Measurements from ENCODE around the gene STAP2. TPM values are rescaled to one million over a fixed set of nuclear protein-coding genes. Genes with fewer than 3 reads are reported as not detected.

The STAP2 gene
- total and polyA plus RNA-seq, 4 donors, result 24.4 to 32.6 (median 27.3) TPM

GRCh38 chr19:4322942-4323665 lies 15.5 kb downstream of the STAP2 start:
- no peak for DNase-seq

GRCh38 chr19:4320419-4320818 lies 18.2 kb downstream of the STAP2 start:
- 94 to 97% methylated on average over 2 of the region's 2 CpGs for WGBS, 2 donors
- DNase-seq (no peak), ATAC-seq (ENCODE audit: insufficient read depth, low FRiP score) (no peak)
- Histone ChIP-seq H3K36me3 (ENCODE audit: control insufficient read depth in 4 of 4, insufficient read depth in 4 of 4, low read length in 4 of 4) (no peaks in the 10 kb centered on the region), H3K4me1 (ENCODE audit: control insufficient read depth in 5 of 5, insufficient read depth in 5 of 5, low read length in 5 of 5) (no peaks in the 10 kb centered on the region), H3K4me3 (no peak overlapping the region), H3K9ac (ENCODE audit: insufficient read depth in 1 of 2, low read length in 2 of 2) (no peak overlapping the region), H3K9me3 (ENCODE audit: control insufficient read depth in 4 of 4, insufficient read depth in 3 of 4, low read length in 3 of 4) (no peaks in the 10 kb centered on the region), H3K27me3 (ENCODE audit: control insufficient read depth in 3 of 3, insufficient read depth in 3 of 3, low read length in 2 of 3) (no peaks in the 10 kb centered on the region), H3K27ac (ENCODE audit: low read depth in 1 of 2, low read length in 1 of 2) (no peak overlapping the region)
- TF ChIP-seq, protein P1, sequence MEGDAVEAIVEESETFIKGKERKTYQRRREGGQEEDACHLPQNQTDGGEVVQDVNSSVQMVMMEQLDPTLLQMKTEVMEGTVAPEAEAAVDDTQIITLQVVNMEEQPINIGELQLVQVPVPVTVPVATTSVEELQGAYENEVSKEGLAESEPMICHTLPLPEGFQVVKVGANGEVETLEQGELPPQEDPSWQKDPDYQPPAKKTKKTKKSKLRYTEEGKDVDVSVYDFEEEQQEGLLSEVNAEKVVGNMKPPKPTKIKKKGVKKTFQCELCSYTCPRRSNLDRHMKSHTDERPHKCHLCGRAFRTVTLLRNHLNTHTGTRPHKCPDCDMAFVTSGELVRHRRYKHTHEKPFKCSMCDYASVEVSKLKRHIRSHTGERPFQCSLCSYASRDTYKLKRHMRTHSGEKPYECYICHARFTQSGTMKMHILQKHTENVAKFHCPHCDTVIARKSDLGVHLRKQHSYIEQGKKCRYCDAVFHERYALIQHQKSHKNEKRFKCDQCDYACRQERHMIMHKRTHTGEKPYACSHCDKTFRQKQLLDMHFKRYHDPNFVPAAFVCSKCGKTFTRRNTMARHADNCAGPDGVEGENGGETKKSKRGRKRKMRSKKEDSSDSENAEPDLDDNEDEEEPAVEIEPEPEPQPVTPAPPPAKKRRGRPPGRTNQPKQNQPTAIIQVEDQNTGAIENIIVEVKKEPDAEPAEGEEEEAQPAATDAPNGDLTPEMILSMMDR (IDR thresholded peaks at IDR 0.05; ENCODE audit: control extremely low read depth, extremely low read depth), result no peak

More at GRCh38 chr19:4322942-4323665, 15.5 kb downstream of the STAP2 start:
- Histone ChIP-seq H3K9ac (ENCODE audit: insufficient read depth in 1 of 2, low read length in 2 of 2) (no peak overlapping the region), H3K36me3 (ENCODE audit: control insufficient read depth in 4 of 4, insufficient read depth in 4 of 4, low read length in 4 of 4) (no peaks in the 10 kb centered on the region), H3K27me3 (ENCODE audit: control insufficient read depth in 3 of 3, insufficient read depth in 3 of 3, low read length in 2 of 3) (peaks cover 0 to 6% (median 2%) of the 10 kb centered on the region in 3 donors), H3K9me3 (ENCODE audit: control insufficient read depth in 4 of 4, insufficient read depth in 3 of 4, low read length in 3 of 4) (no peaks in the 10 kb centered on the region), H3K4me3 (no peak overlapping the region), H3K4me1 (ENCODE audit: control insufficient read depth in 5 of 5, insufficient read depth in 5 of 5, low read length in 5 of 5) (peaks cover 0 to 6% (median 2%) of the 10 kb centered on the region in 5 donors), H3K27ac (ENCODE audit: low read depth in 1 of 2, low read length in 1 of 2) (no peak overlapping the region)
- WGBS, 2 donors, result 81 to 87% methylated on average over 37 of the region's 37 CpGs
- no peak for ATAC-seq (ENCODE audit: insufficient read depth, low FRiP score)
- TF ChIP-seq, protein P1 (IDR thresholded peaks at IDR 0.05; ENCODE audit: control extremely low read depth, extremely low read depth), result no peak

- no peaks in the 10 kb centered on the region for H3K36me3 ChIP-seq (ENCODE audit: control insufficient read depth in 4 of 4, insufficient read depth in 4 of 4, low read length in 4 of 4)
- WGBS, 2 donors, result 96 to 100% methylated on average over 2 of the region's 2 CpGs
- no peak overlapping the region for H3K27ac ChIP-seq (ENCODE audit: low read depth in 1 of 2, low read length in 1 of 2)
- H3K4me1 ChIP-seq (ENCODE audit: control insufficient read depth in 5 of 5, insufficient read depth in 5 of 5, low read length in 5 of 5), result no peaks in the 10 kb centered on the region
- H3K4me3 ChIP-seq, result no peak overlapping the region
- no peaks in the 10 kb centered on the region for H3K9me3 ChIP-seq (ENCODE audit: control insufficient read depth in 4 of 4, insufficient read depth in 3 of 4, low read length in 3 of 4)
- TF ChIP-seq, protein P1 (IDR thresholded peaks at IDR 0.05; ENCODE audit: control extremely low read depth, extremely low read depth), result no peak
- no peak overlapping the region for H3K9ac ChIP-seq (ENCODE audit: insufficient read depth in 1 of 2, low read length in 2 of 2)
- ATAC-seq (ENCODE audit: insufficient read depth, low FRiP score) (no peak), DNase-seq (no peak)
- no peaks in the 10 kb centered on the region for H3K27me3 ChIP-seq (ENCODE audit: control insufficient read depth in 3 of 3, insufficient read depth in 3 of 3, low read length in 2 of 3)
These were observed 19.4 kb downstream of the STAP2 start for GRCh38 chr19:4319067-4319718.

All from lung (tissue), 12 donors.